Choroid plexus epithelial cell (primary cell): ENCODE measurements around the gene DUS2.
"Not testable (repeated sequence)": the region's sequence is repeated elsewhere in the genome, so short reads cannot be mapped to it uniquely, and the experiment has no call there.

Experiments
- DNase-seq: peaks from one replicate; pipeline ENCODE4 v3.0.0-alpha.2; 2010; ENCODE audit warnings: low read depth
- H3K4me3 ChIP-seq: 2 replicates; pipeline ENCODE4 v1.5.1; 2011; ENCODE audit warnings: low read depth, mild to moderate bottlenecking, control low read depth, low read length, moderate library complexity
- CTCF ChIP-seq: conservative IDR thresholded peaks from 2 replicates; pipeline ENCODE4 v1.5.1; 2011; ENCODE audit warnings: low read depth, mild to moderate bottlenecking, control low read depth, inconsistent platforms, low read length, moderate library complexity

DUS2 gene

DNA sequence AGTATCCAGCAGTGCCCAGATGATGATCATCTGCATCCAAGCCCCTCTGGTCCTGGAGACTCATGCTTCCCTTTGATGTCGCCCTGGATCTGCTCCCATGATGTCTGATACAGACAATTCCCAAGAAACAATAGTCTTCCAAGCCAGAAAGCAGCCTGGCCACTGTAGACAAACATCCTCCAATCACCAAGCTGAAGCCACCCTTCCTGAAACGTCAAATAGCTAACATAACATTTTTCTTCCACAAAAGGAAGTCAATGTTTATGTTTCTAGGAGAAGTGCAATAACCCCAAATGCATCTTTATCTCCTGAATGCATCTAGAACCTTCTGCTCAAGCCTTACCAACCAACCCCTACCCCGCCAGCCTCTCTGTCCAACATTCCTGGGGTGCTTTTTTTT is 22.6 kb upstream of the DUS2 start:
- DNase-seq, result peak; percentile 18
- no peak for TF ChIP-seq CTCF
- no peak overlapping the region for H3K4me3 ChIP-seq

DNA sequence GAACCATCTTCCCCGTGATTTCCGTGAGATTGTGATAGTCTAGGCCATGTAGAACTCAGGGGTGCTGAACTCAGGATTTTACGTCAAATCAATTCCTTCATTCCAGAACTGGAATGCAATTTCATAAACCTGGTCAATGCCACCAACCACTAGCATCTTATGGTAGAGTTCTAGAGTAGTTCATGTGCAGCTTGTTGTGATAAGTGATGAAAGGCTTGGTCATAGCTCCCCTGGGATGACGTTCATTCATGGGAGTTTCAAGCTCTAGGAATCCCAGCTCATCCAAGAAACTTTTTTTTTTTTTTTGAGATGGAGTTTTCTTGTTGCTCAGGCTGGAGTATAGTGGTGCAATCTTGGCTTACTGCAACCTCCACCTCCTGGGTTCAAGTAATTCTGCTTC is 20.1 kb upstream of the DUS2 start:
- TF ChIP-seq CTCF, result no peak
- H3K4me3 ChIP-seq, result no peak overlapping the region
- peak; percentile 47 for DNase-seq

DNA sequence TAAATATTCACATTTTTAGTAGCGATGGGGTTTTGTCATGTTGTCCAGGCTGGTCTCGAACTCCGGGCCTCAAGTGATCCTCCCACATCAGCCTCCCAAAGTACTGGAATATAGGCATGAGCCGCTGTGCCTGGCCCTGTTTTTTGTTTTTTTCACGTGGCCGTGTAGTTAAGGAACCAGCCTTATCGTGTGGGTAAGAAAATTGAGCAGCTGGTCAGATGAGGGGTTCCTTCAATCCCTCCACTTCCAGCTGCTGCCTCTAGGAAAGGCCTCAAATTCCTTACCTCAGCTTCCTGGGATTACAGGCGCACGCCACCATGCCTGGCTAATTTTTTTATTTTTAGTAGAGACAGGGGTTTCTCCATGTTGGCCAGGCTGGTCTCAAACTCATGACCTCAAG is 17.9 kb upstream of the DUS2 start:
- no peak overlapping the region for H3K4me3 ChIP-seq
- TF ChIP-seq CTCF, result no peak
- DNase-seq, result no peak

- TF ChIP-seq CTCF, result no peak
- H3K4me3 ChIP-seq, result no peak overlapping the region
- peak; percentile 96 for DNase-seq
Observed at GRCh38 chr16:68005786-68006286, 17.2 kb upstream of the DUS2 start.

DNA sequence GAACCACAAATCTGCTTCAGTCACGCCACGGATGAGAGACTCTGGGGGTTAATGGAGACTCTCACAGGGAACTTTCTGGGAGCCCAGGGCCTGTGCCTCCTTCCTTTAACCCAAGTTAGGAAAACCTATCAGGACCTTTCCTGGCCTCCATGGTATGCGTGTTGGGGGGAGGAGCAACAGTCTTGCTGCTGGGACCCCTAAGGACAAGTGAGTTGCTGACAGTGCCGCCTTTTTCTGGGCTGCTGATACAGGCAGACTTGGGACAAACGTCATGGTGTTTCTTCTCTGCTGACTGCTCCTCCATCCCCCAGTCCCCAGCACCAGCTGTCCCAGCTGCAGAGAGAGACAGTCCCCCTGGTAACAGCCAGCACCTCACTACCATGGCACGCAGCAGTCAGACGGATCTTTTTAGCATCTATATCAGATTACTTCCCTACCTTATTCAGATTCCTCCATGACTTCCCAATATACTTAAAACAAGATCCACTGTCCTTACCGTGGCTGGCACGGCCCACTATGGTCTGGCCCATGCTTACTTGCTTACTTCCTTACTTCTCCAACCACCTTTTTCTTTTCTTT is 13.8 kb upstream of the DUS2 start:
- TF ChIP-seq CTCF, result no peak
- no peak overlapping the region for H3K4me3 ChIP-seq
- no peak for DNase-seq

DNA sequence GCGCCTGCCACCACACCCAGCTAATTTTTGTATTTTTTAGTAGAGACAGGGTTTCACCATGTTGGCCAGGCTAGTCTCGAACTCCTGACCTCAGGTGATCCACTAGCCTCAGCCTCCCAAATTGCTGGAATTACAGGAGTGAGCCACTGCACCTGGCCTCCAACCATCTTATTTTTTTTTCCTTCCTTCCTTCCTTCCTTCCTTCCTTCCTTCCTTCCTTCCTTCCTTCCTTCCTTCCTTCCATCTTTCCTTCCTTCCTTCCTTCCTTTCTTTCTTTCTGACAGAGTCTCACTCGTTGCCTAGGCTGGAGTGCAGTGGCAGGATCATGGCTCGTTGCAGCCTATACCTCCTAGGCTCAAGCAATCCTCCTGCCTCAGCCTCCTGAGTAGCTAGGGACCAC is 13.2 kb upstream of the DUS2 start:
- not testable (repeated sequence) for H3K4me3 ChIP-seq, DNase-seq

- TF ChIP-seq CTCF, result no peak
- no peak for DNase-seq
Observed at GRCh38 chr16:68013440-68013839, 9.6 kb upstream of the DUS2 start.

More at GRCh38 chr16:68013440-68013839, 9.6 kb upstream of the DUS2 start:
- H3K4me3 ChIP-seq, result no peak overlapping the region
